Testis (tissue), 3 donors: ENCODE results near the gene CFAP77. TPM values are rescaled to one million over a fixed set of nuclear protein-coding genes. Genes with fewer than 3 reads are reported as not detected.

Source experiments
- DNase-seq: peaks from one replicate; pipeline ENCODE4 v3.0.0-alpha.2; 2019
- H3K27ac ChIP-seq, 2 donors: fragments of 200-600 bp; sonication (generic); one replicate each; pipeline ENCODE4 v1.5.1; 2019
- H3K27me3 ChIP-seq: fragments of 200-600 bp; sonication (generic); one replicate; pipeline ENCODE4 v1.5.1; 2019
- H3K36me3 ChIP-seq: fragments of 200-600 bp; sonication (generic); one replicate; pipeline ENCODE4 v1.5.1; 2017; ENCODE audit warnings: low read depth; ENCODE audit errors: missing control alignments
- H3K4me1 ChIP-seq: fragments of 200-600 bp; sonication (generic); one replicate; pipeline ENCODE4 v1.5.1; 2019
- H3K4me3 ChIP-seq, 2 donors: fragments of 200-600 bp; sonication (generic); one replicate each; pipeline ENCODE4 v1.5.1; 2017 to 2019
- H3K9me3 ChIP-seq: fragments of 200-600 bp; sonication (generic); one replicate; pipeline ENCODE4 v1.5.1; 2017
- POLR2A ChIP-seq: fragments of 450-650 bp; IDR thresholded peaks from one replicate; pipeline ENCODE4 v1.6.1; 2017; ENCODE audit warnings: antibody characterized with exemption, mild to moderate bottlenecking, moderate library complexity
- WGBS, 2 donors: methylation state at CpG; one replicate each; pipeline ENCODE4 v1.1.5; 2018; 5-methylcytosine and 5-hydroxymethylcytosine counted together
- intact Hi-C: fragments of 100-400 bp; cut with DNase I; formaldehyde crosslinking; loops from one replicate; pipeline ENCODE4 v1.15.1; 2023; ENCODE audit warnings: low total_unique reads
- polyA plus RNA-seq: library from polyadenylated mRNA; stranded (reverse); fragments of 350-450 nt; fragmentation: Illumina TruSeq; extraction: RNeasy Lipid Tissue Mini Kit (QIAGEN cat#74804); gene quantifications from one replicate; pipeline ENCODE4 v1.2.3, GENCODE V29; 2014; ENCODE audit warnings: low read depth, low replicate concordance; ENCODE audit not compliant: insufficient read depth
- total RNA-seq, 2 donors: library from RNA; depleted of rRNA; stranded (reverse); fragments of >200 nt; gene quantifications; one replicate each; pipeline ENCODE4 v1.2.3, GENCODE V29; 2016
- TF ChIP-seq, protein P1 (sequence below), 3 experiments: fragments of 450-650 bp in 2 of 3; fragments of 200-600 bp in 1 of 3; sonication (generic) in 1 of 3; IDR thresholded peaks; one replicate each; pipeline ENCODE4 v1.5.1; 2016 to 2019; ENCODE audit warnings: antibody characterized with exemption in 3 of 3, mild to moderate bottlenecking in 2 of 3, moderate library complexity in 1 of 3

CFAP77 gene
- total and polyA plus RNA-seq, 3 donors from 2014 or later = 13.6 to 36.2 (median 20.9) TPM

DNA sequence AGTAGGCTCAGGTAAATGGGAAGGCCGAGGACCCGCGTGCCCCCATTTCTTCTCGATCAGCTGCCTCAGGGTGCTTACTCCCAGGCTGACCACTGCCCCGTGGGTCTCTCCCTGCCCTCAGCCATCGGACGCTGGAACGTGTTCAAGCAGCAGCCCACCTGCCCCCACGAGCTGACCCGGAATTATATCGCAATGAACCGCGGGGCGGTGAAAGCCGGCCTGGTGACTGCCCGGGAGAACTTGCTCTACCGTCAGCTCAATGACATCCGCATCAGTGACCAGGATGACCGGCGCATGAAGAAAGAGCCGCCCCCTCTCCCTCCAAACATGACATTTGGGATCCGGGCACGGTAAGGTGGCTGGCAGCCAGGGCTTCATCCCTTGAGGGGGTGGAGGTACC is 89.2 kb downstream of the CFAP77 start:
- no peaks in the 10 kb centered on the region for H3K36me3 ChIP-seq
- 86% methylated on average over 23 of the region's 23 CpGs; no CpG with 5 or more reads in 1 of the 2 donors for WGBS, 2 donors
- H3K27ac ChIP-seq = no peak overlapping the region
- H3K27me3 ChIP-seq = no peaks in the 10 kb centered on the region
- intact Hi-C loops = no loop called here
- no peaks in the 10 kb centered on the region for H3K4me1 ChIP-seq
- TF ChIP-seq, protein P1, sequence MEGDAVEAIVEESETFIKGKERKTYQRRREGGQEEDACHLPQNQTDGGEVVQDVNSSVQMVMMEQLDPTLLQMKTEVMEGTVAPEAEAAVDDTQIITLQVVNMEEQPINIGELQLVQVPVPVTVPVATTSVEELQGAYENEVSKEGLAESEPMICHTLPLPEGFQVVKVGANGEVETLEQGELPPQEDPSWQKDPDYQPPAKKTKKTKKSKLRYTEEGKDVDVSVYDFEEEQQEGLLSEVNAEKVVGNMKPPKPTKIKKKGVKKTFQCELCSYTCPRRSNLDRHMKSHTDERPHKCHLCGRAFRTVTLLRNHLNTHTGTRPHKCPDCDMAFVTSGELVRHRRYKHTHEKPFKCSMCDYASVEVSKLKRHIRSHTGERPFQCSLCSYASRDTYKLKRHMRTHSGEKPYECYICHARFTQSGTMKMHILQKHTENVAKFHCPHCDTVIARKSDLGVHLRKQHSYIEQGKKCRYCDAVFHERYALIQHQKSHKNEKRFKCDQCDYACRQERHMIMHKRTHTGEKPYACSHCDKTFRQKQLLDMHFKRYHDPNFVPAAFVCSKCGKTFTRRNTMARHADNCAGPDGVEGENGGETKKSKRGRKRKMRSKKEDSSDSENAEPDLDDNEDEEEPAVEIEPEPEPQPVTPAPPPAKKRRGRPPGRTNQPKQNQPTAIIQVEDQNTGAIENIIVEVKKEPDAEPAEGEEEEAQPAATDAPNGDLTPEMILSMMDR (IDR thresholded peaks at IDR 0.05) = no peak
- H3K4me3 ChIP-seq = no peak overlapping the region
- no peak for DNase-seq
- no peaks in the 10 kb centered on the region for H3K9me3 ChIP-seq

GRCh38 chr9:132500193-132500592 is 90.2 kb downstream of the CFAP77 start:
- H3K27ac ChIP-seq = no peak overlapping the region
- 88 to 91% methylated on average over 7 of the region's 7 CpGs for WGBS, 2 donors
- H3K4me3 ChIP-seq = no peak overlapping the region
- intact Hi-C loops = no loop called here
- DNase-seq = no peak
- no peaks in the 10 kb centered on the region for H3K27me3 ChIP-seq
- TF ChIP-seq POLR2A = no peak
- TF ChIP-seq, protein P1 (IDR thresholded peaks at IDR 0.05) = no peak
- H3K36me3 ChIP-seq = no peaks in the 10 kb centered on the region
- no peaks in the 10 kb centered on the region for H3K4me1 ChIP-seq
- no peaks in the 10 kb centered on the region for H3K9me3 ChIP-seq

GRCh38 chr9:132502480-132502879 is 92.5 kb downstream of the CFAP77 start:
- Histone ChIP-seq H3K36me3 (no peaks in the 10 kb centered on the region), H3K4me1 (no peaks in the 10 kb centered on the region), H3K4me3 (no peak overlapping the region), H3K27ac (no peak overlapping the region), H3K9me3 (no peaks in the 10 kb centered on the region), H3K27me3 (no peaks in the 10 kb centered on the region)
- intact Hi-C loops = no loop called here
- 94 to 95% methylated on average over 12 of the region's 12 CpGs for WGBS, 2 donors
- no peak for DNase-seq
- no peak for TF ChIP-seq POLR2A

GRCh38 chr9:132503116-132503515 is 93.1 kb downstream of the CFAP77 start:
- intact Hi-C loops = no loop called here
- WGBS, 2 donors = 88 to 89% methylated on average over 6 of the region's 6 CpGs
- Histone ChIP-seq H3K9me3 (no peaks in the 10 kb centered on the region), H3K27me3 (no peaks in the 10 kb centered on the region), H3K4me1 (no peaks in the 10 kb centered on the region), H3K36me3 (no peaks in the 10 kb centered on the region), H3K4me3 (no peak overlapping the region), H3K27ac (no peak overlapping the region)
- TF ChIP-seq POLR2A = no peak
- no peak for DNase-seq

DNA sequence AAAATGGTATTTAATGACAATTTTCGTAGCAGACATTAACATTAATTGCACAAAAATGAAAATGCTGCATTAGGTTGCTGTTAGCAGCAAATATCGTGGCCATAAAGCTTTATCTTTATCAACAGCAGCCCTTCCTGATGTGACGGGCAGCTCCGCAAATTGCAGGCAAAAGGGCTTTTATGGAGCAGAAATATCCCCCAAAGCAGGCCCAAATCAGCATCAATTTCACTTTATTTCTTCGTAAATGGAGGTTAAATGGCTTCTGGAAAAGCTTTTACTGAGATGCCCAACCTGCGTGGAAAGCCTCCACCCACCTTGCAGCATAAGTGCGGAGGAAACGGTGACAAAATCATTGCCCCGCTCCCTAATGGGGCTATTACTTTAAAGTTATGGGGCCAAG is 94.5 kb downstream of the CFAP77 start:
- Histone ChIP-seq H3K27me3 (no peaks in the 10 kb centered on the region), H3K27ac (no peak overlapping the region), H3K4me3 (no peak overlapping the region), H3K9me3 (no peaks in the 10 kb centered on the region), H3K36me3 (no peaks in the 10 kb centered on the region), H3K4me1 (no peaks in the 10 kb centered on the region)
- no peak for DNase-seq
- WGBS, 2 donors = 85% methylated on average over 9 of the region's 9 CpGs
- TF ChIP-seq, protein P1 (IDR thresholded peaks at IDR 0.05) = no peak
- no peak for TF ChIP-seq POLR2A
- intact Hi-C loops = no loop called here

- no peak for TF ChIP-seq POLR2A
- TF ChIP-seq, protein P1 (IDR thresholded peaks at IDR 0.05) = no peak
- no peaks in the 10 kb centered on the region for H3K27me3 ChIP-seq
- H3K4me1 ChIP-seq = no peaks in the 10 kb centered on the region
- WGBS, 2 donors = 77 to 79% methylated on average over 17 of the region's 17 CpGs
- no peak overlapping the region for H3K27ac ChIP-seq
- DNase-seq = no peak
- H3K4me3 ChIP-seq = no peak overlapping the region
- H3K9me3 ChIP-seq = no peaks in the 10 kb centered on the region
- intact Hi-C loops = loop anchor here (5.0 kb wide), 1 partner anchor 66 kb away; no protein-coding TSS in a partner anchor
- H3K36me3 ChIP-seq = no peaks in the 10 kb centered on the region
Measured at GRCh38 chr9:132505991-132506655, 96.1 kb downstream of the CFAP77 start.
